Measurements from ENCODE around the gene DEPP1. TPM values are rescaled to one million over a fixed set of nuclear protein-coding genes. Genes with fewer than 3 reads are reported as not detected.

The DEPP1 gene
- total and polyA plus RNA-seq, 2 of the 13 experiments (the other 11 are each of a cell fraction or from before 2014, with no cell fraction given): 14.8 to 270 TPM

GRCh38 chr10:44990302-44990655 is 11.7 kb upstream of the DEPP1 start (continued):
- peak; percentile 60 for TF ChIP-seq NR2F6 (IDR thresholded peaks at IDR 0.05)
- TF ChIP-seq NR2F6 (CRISPR knock-in tag; IDR thresholded peaks at IDR 0.05): peak; percentile 75
- TF ChIP-seq MED1 (CRISPR knock-in tag; IDR thresholded peaks at IDR 0.05): peak; percentile 86
- no peak for TF ChIP-seq ZNF598 (CRISPR knock-in tag; IDR thresholded peaks at IDR 0.05; ENCODE audit: borderline replicate concordance)
- TF ChIP-seq ZNF784 (CRISPR knock-in tag; IDR thresholded peaks at IDR 0.05; ENCODE audit: borderline replicate concordance): 0 out of 2 replicates have a peak, but pooled peaks have one; percentile 49
- TF ChIP-seq SAP130 (CRISPR knock-in tag; IDR thresholded peaks at IDR 0.05; ENCODE audit: low read depth): peak; percentile 16; the same call in 1 of the 2 replicates
- no peak for TF ChIP-seq PAWR (CRISPR knock-in tag; IDR thresholded peaks at IDR 0.05; ENCODE audit: borderline replicate concordance)
- TF ChIP-seq, protein P1, sequence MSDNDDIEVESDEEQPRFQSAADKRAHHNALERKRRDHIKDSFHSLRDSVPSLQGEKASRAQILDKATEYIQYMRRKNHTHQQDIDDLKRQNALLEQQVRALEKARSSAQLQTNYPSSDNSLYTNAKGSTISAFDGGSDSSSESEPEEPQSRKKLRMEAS (IDR thresholded peaks at IDR 0.05): peak; percentile 40; the same call in 1 of the 2 replicates
- 0 out of 2 replicates have a peak, but pooled peaks have one; percentile 37 for TF ChIP-seq BRF2 (CRISPR knock-in tag; IDR thresholded peaks at IDR 0.05)
- peak; percentile 45; the same call in 1 of the 2 replicates for TF ChIP-seq KAT7 (CRISPR knock-in tag; IDR thresholded peaks at IDR 0.05; ENCODE audit: borderline replicate concordance)
- TF ChIP-seq SRF (IDR thresholded peaks at IDR 0.05; ENCODE audit: low read depth, low read length): no peak
- TF ChIP-seq, protein P2, sequence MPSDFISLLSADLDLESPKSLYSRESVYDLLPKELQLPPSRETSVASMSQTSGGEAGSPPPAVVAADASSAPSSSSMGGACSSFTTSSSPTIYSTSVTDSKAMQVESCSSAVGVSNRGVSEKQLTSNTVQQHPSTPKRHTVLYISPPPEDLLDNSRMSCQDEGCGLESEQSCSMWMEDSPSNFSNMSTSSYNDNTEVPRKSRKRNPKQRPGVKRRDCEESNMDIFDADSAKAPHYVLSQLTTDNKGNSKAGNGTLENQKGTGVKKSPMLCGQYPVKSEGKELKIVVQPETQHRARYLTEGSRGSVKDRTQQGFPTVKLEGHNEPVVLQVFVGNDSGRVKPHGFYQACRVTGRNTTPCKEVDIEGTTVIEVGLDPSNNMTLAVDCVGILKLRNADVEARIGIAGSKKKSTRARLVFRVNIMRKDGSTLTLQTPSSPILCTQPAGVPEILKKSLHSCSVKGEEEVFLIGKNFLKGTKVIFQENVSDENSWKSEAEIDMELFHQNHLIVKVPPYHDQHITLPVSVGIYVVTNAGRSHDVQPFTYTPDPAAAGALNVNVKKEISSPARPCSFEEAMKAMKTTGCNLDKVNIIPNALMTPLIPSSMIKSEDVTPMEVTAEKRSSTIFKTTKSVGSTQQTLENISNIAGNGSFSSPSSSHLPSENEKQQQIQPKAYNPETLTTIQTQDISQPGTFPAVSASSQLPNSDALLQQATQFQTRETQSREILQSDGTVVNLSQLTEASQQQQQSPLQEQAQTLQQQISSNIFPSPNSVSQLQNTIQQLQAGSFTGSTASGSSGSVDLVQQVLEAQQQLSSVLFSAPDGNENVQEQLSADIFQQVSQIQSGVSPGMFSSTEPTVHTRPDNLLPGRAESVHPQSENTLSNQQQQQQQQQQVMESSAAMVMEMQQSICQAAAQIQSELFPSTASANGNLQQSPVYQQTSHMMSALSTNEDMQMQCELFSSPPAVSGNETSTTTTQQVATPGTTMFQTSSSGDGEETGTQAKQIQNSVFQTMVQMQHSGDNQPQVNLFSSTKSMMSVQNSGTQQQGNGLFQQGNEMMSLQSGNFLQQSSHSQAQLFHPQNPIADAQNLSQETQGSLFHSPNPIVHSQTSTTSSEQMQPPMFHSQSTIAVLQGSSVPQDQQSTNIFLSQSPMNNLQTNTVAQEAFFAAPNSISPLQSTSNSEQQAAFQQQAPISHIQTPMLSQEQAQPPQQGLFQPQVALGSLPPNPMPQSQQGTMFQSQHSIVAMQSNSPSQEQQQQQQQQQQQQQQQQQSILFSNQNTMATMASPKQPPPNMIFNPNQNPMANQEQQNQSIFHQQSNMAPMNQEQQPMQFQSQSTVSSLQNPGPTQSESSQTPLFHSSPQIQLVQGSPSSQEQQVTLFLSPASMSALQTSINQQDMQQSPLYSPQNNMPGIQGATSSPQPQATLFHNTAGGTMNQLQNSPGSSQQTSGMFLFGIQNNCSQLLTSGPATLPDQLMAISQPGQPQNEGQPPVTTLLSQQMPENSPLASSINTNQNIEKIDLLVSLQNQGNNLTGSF (CRISPR knock-in tag; IDR thresholded peaks at IDR 0.05): no peak
- TF ChIP-seq STAG1 (CRISPR knock-in tag; IDR thresholded peaks at IDR 0.05): peak; percentile 71
- 0 out of 2 replicates have a peak, but pooled peaks have one; percentile 12 for TF ChIP-seq ZNF878 (CRISPR knock-in tag; IDR thresholded peaks at IDR 0.05)
- TF ChIP-seq RARA (CRISPR knock-in tag; IDR thresholded peaks at IDR 0.05): peak; percentile 66
- no peak for TF ChIP-seq ZHX2 (IDR thresholded peaks at IDR 0.05; ENCODE audit: low read depth)
- TF ChIP-seq ZHX2 (CRISPR knock-in tag; IDR thresholded peaks at IDR 0.05; ENCODE audit: borderline replicate concordance): no peak
- TF ChIP-seq HNF4A (CRISPR knock-in tag; IDR thresholded peaks at IDR 0.05): peak; percentile 86
